ELF-1 (cell line): ENCODE results near the gene KRTAP1-3.
"Not testable (repeated sequence)": the region's sequence is repeated elsewhere in the genome, so short reads cannot be mapped to it uniquely, and the experiment has no call there.

ENCODE experiments used
- DNase-seq: peaks from one replicate; pipeline ENCODE4 v3.0.0-alpha.2; 2016; ENCODE audit warnings: low read depth, low spot score

KRTAP1-3 gene

GRCh38 chr17:41054556-41054955 lies 19.9 kb upstream of the KRTAP1-3 start:
- not testable (repeated sequence) for DNase-seq

- no peak for DNase-seq
Measured at GRCh38 chr17:41054025-41054424, 19.4 kb upstream of the KRTAP1-3 start.

- no peak for DNase-seq
Measured at GRCh38 chr17:41052566-41052965, 17.9 kb upstream of the KRTAP1-3 start.

- DNase-seq, result no peak
Measured at GRCh38 chr17:41049110-41049509, 14.4 kb upstream of the KRTAP1-3 start.

GRCh38 chr17:41048441-41048840 lies 13.8 kb upstream of the KRTAP1-3 start:
- DNase-seq, result peak; percentile 71

- DNase-seq, result not testable (repeated sequence)
Measured at GRCh38 chr17:41046735-41047465, 12.2 kb upstream of the KRTAP1-3 start, which contains the start of gene KRTAP2-1. Gene KRTAP2-1, minus strand, starts transcription at chr17:41047316. Its CDS starts 49 bp downstream, at chr17:41047267.

- no peak for DNase-seq
Measured at GRCh38 chr17:41042953-41043352, 8.3 kb upstream of the KRTAP1-3 start.

GRCh38 chr17:41040783-41041571 lies 6.3 kb upstream of the KRTAP1-3 start, which contains the start of gene KRTAP1-1:
Gene KRTAP1-1, minus strand, starts transcription at chr17:41041450. Its CDS starts 53 bp downstream, at chr17:41041397.
- DNase-seq, result not testable (repeated sequence)

- no peak for DNase-seq
Measured at GRCh38 chr17:41037853-41038350, 3.2 kb upstream of the KRTAP1-3 start.

- no peak for DNase-seq
Measured at GRCh38 chr17:41029633-41030245, 4.9 kb downstream of the KRTAP1-3 start, which contains the start of gene KRTAP1-4. Gene KRTAP1-4, minus strand, starts transcription at chr17:41030195. Its CDS starts 117 bp downstream, at chr17:41030078.

- no peak for DNase-seq
Measured at GRCh38 chr17:41026715-41027471, 7.8 kb downstream of the KRTAP1-3 start, which contains the start of gene KRTAP1-5. Gene KRTAP1-5, minus strand, starts transcription at chr17:41027208. Its CDS starts 53 bp downstream, at chr17:41027155.

- no peak for DNase-seq
Measured at GRCh38 chr17:41024697-41025096, 10.0 kb downstream of the KRTAP1-3 start.

GRCh38 chr17:41020336-41020735 lies 14.3 kb downstream of the KRTAP1-3 start:
- no peak for DNase-seq

- DNase-seq, result no peak
Measured at GRCh38 chr17:41019415-41019814, 15.3 kb downstream of the KRTAP1-3 start.

- no peak for DNase-seq
Measured at GRCh38 chr17:41018541-41018940, 16.1 kb downstream of the KRTAP1-3 start.

- no peak for DNase-seq
Measured at GRCh38 chr17:41016578-41017215, 18.0 kb downstream of the KRTAP1-3 start.

GRCh38 chr17:41015454-41015853 lies 19.2 kb downstream of the KRTAP1-3 start:
- no peak for DNase-seq

GRCh38 chr17:41013606-41014005 lies 21.1 kb downstream of the KRTAP1-3 start:
- DNase-seq, result no peak

GRCh38 chr17:41013181-41013580 lies 21.5 kb downstream of the KRTAP1-3 start:
- no peak for DNase-seq

- DNase-seq, result no peak
Measured at GRCh38 chr17:41012326-41013120, 22.2 kb downstream of the KRTAP1-3 start.
